Spleen (tissue), 11 donors: ENCODE data around the gene STEAP3. TPM values are rescaled to one million over a fixed set of nuclear protein-coding genes. Genes with fewer than 3 reads are reported as not detected.

Source experiments
- DNase-seq: peaks from one replicate; pipeline ENCODE4 v3.0.0-alpha.2; 2020
- H3K27ac ChIP-seq, 8 donors: fragments of 200-600 bp; sonication (generic) in 7 of 8; 1 replicate in 4 of 8; 2 replicates in 4 of 8; pipeline versions ENCODE4 v1.5.0 to v1.8.0; 2016 to 2021; ENCODE audit warnings: inconsistent platforms in 4 of 8, mild to moderate bottlenecking in 4 of 8, moderate library complexity in 1 of 8
- H3K27me3 ChIP-seq, 7 donors: fragments of 200-600 bp; sonication (generic) in 6 of 7; replicated peaks in 1 of 7; 1 replicate in 4 of 7; 2 replicates in 3 of 7; pipeline versions ENCODE4 v1.5.0 to v1.8.0; 2016 to 2021; ENCODE audit warnings: inconsistent platforms in 3 of 7, mild to moderate bottlenecking in 1 of 7
- H3K36me3 ChIP-seq, 6 donors: fragments of 200-600 bp; sonication (generic) in 5 of 6; 1 replicate in 4 of 6; 2 replicates in 2 of 6; pipeline versions ENCODE4 v1.5.0 to v1.8.0; 2016 to 2021; ENCODE audit warnings: inconsistent platforms in 2 of 6
- H3K4me1 ChIP-seq, 6 donors: fragments of 200-600 bp; sonication (generic) in 5 of 6; 1 replicate in 3 of 6; 2 replicates in 3 of 6; pipeline versions ENCODE4 v1.5.0 to v1.8.0; 2016 to 2021; ENCODE audit warnings: inconsistent platforms in 3 of 6
- H3K4me3 ChIP-seq, 8 donors: fragments of 200-600 bp; sonication (generic) in 7 of 8; 1 replicate in 4 of 8; 2 replicates in 4 of 8; pipeline versions ENCODE4 v1.5.0 to v1.8.0; 2016 to 2021; ENCODE audit warnings: inconsistent platforms in 4 of 8, mild to moderate bottlenecking in 4 of 8, moderate library complexity in 2 of 8
- H3K9me3 ChIP-seq, 8 donors: fragments of 200-600 bp; sonication (generic) in 7 of 8; 1 replicate in 4 of 8; 2 replicates in 4 of 8; pipeline versions ENCODE4 v1.5.0 to v1.8.0; 2016 to 2021; ENCODE audit warnings: inconsistent platforms in 4 of 8
- CTCF ChIP-seq, 11 experiments: fragments of 200-600 bp in 7 of 11; fragments of 450-650 bp in 4 of 11; sonication (generic) in 4 of 11; IDR thresholded peaks in 8 of 11; conservative IDR thresholded peaks in 3 of 11; 1 replicate in 7 of 11; 2 replicates in 4 of 11; pipeline versions ENCODE4 v1.4.0 to v1.8.0; 2016 to 2021; ENCODE audit warnings: antibody characterized with exemption in 11 of 11, inconsistent platforms in 4 of 11, mild to moderate bottlenecking in 1 of 11
- POLR2A ChIP-seq, 3 donors: fragments of 450-650 bp; IDR thresholded peaks; one replicate each; pipeline ENCODE4 v1.5.1; 2017; ENCODE audit warnings: antibody characterized with exemption in 3 of 3, mild to moderate bottlenecking in 1 of 3
- POLR2AphosphoS5 ChIP-seq, 3 donors: sonication (generic); formaldehyde crosslinking; IDR thresholded peaks; one replicate each; pipeline ENCODE4 v1.5.1; 2017; ENCODE audit warnings: antibody characterized with exemption in 3 of 3
- WGBS, 5 donors: extraction: QIAGEN DNeasy Blood & Tissue Kit in 3 of 5; methylation state at CpG; one replicate each; pipeline versions ENCODE4 v1.1.5 to v1.1.7; 2013 to 2018; 5-methylcytosine and 5-hydroxymethylcytosine counted together
- intact Hi-C: fragments of 100-400 bp; cut with DNase I; formaldehyde crosslinking; loops from one replicate; pipeline ENCODE4 v1.15.0; 2023; ENCODE audit warnings: low total_unique reads
- polyA plus RNA-seq, 3 donors: library from polyadenylated mRNA; stranded (reverse); fragments of 200-250 nt; gene quantifications; one replicate each; pipeline ENCODE4 v1.2.1, GENCODE V29; 2013
- total RNA-seq, 7 donors: library from RNA; depleted of rRNA in 3 of 7; stranded (reverse); fragments of >200 nt in 3 of 7; fragmentation: NEBNext Ultra II Directional in 4 of 7; extraction: Animal tissue kit (Norgen Biotek cat#: 25700) in 4 of 7; gene quantifications; one replicate each; pipeline versions ENCODE4 v1.1.0 to v1.2.1, GENCODE V29; 2016 to 2021
- donor health status: healthy with polysubstance abuse.
- donor health status: DM: no; HTN: no; CAD: no; lungs with moderate emphysema.
- donor health status: DM: no; HTN: no; CAD: no.
- donor health status: Bipolar disorder and iron deficiency.
- donor health status: healthy.
- donor health status: DM: no; HTN: no; CAD: no.
- donor health status: DM: yes; HTN: yes; CAD: no.

The STEAP3 gene
- total and polyA plus RNA-seq, 10 donors = 0.26 to 3.6 (median 1.5) TPM

- no peak for TF ChIP-seq POLR2AphosphoS5 (IDR thresholded peaks at IDR 0.05)
- TF ChIP-seq POLR2A (IDR thresholded peaks at IDR 0.05) = no peak
- no peak for TF ChIP-seq CTCF (IDR thresholded peaks at IDR 0.05 in 8 of 11, conservative IDR thresholded peaks at IDR 0.05 in 3 of 11)
- Histone ChIP-seq H3K27me3 (no peaks in the 10 kb centered on the region), H3K27ac (no peak overlapping the region), H3K9me3 (no peaks in the 10 kb centered on the region), H3K4me3 (no peak overlapping the region), H3K36me3 (peaks cover 0 to 15% (median 0%) of the 10 kb centered on the region in 6 donors), H3K4me1 (peaks cover 0 to 10% (median 0%) of the 10 kb centered on the region in 6 donors)
- no peak for DNase-seq
- intact Hi-C loops = no loop called here
- 88 to 95% (median 91%) methylated on average over 8 of the region's 8 CpGs for whole genome bisulfite sequencing, 5 donors
Observed at GRCh38 chr2:119291588-119292167, 68.0 kb downstream of the STEAP3 start.

DNA sequence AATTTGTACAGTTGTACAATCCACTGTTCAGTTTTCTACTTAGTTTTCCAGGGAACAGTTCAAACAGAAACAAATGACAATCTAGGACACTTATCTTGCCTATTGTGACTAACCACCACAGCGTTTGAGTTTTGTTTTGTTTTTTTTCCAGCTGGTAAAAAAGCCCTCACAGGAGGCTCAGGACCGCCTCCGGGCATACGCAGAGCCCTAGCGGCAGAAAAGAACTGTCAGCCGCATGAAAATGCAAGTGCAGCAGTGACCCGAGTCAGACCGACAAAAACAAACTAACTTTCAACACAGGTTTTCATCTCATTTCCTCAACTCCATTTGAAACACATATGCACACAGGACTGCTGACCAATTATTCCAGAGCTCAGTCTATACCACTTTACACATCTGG lies 68.6 kb downstream of the STEAP3 start:
- Histone ChIP-seq H3K36me3 (peaks cover 0 to 14% (median 0%) of the 10 kb centered on the region in 6 donors), H3K27me3 (no peaks in the 10 kb centered on the region), H3K27ac (no peak overlapping the region), H3K9me3 (no peaks in the 10 kb centered on the region), H3K4me3 (no peak overlapping the region), H3K4me1 (peaks cover 0 to 10% (median 0%) of the 10 kb centered on the region in 6 donors)
- intact Hi-C loops = no loop called here
- DNase-seq = no peak
- TF ChIP-seq CTCF (IDR thresholded peaks at IDR 0.05 in 8 of 11, conservative IDR thresholded peaks at IDR 0.05 in 3 of 11) (no peak), POLR2AphosphoS5 (IDR thresholded peaks at IDR 0.05) (no peak), POLR2A (IDR thresholded peaks at IDR 0.05) (no peak)
- WGBS, 5 donors = 46 to 81% (median 57%) methylated on average over 8 of the region's 8 CpGs

DNA sequence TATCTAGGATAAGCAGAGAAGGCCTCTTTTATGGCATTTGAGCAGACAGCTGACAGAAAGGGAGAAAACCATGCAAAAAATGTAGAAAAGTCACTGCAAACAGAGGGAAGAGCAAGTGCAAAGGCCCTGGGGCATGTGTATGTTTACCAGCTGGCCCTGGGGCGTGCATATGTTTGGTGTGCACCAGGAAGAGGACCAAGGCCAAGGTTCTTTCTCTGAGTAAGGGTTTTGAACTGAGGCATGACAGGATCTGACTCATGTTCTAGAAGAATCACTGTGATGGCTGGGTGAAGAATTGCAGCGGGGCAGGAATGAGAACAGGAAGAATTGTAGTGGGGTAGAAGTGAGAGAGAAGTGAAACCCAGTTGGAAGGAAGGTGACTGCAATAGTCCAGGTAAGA lies 69.6 kb downstream of the STEAP3 start:
- Histone ChIP-seq H3K4me1 (peaks cover 0 to 10% (median 0%) of the 10 kb centered on the region in 6 donors), H3K27ac (no peak overlapping the region), H3K27me3 (no peaks in the 10 kb centered on the region), H3K36me3 (peaks cover 0 to 14% (median 0%) of the 10 kb centered on the region in 6 donors), H3K9me3 (no peaks in the 10 kb centered on the region), H3K4me3 (no peak overlapping the region)
- no peak for DNase-seq
- intact Hi-C loops = no loop called here
- no peak for TF ChIP-seq CTCF (IDR thresholded peaks at IDR 0.05 in 8 of 11, conservative IDR thresholded peaks at IDR 0.05 in 3 of 11)
- no peak for TF ChIP-seq POLR2AphosphoS5 (IDR thresholded peaks at IDR 0.05)
- TF ChIP-seq POLR2A (IDR thresholded peaks at IDR 0.05) = no peak
- WGBS, 5 donors = 83 to 98% (median 93%) methylated on average over 2 of the region's 2 CpGs

- DNase-seq = no peak
Observed at GRCh38 chr2:119293900-119294299, 70.3 kb downstream of the STEAP3 start.

More at GRCh38 chr2:119293900-119294299, 70.3 kb downstream of the STEAP3 start:
- H3K27ac ChIP-seq = no peak overlapping the region
- intact Hi-C loops = no loop called here
- TF ChIP-seq CTCF (IDR thresholded peaks at IDR 0.05 in 8 of 11, conservative IDR thresholded peaks at IDR 0.05 in 3 of 11) (no peak), POLR2A (IDR thresholded peaks at IDR 0.05) (no peak), POLR2AphosphoS5 (IDR thresholded peaks at IDR 0.05) (no peak)
- H3K9me3 ChIP-seq = no peaks in the 10 kb centered on the region
- no peak overlapping the region for H3K4me3 ChIP-seq
- peaks cover 0 to 10% (median 0%) of the 10 kb centered on the region in 6 donors for H3K4me1 ChIP-seq
- 65 to 80% (median 71%) methylated on average over 7 of the region's 7 CpGs for WGBS, 5 donors
- peaks cover 0 to 14% (median 0%) of the 10 kb centered on the region in 6 donors for H3K36me3 ChIP-seq
- no peaks in the 10 kb centered on the region for H3K27me3 ChIP-seq
